Cerebellar nuclear complex (tissue), 1 donor: ENCODE data around the gene DMRTB1.

ENCODE experiments used
- DNase-seq, 2 experiments: peaks; one replicate each; lab custom pipeline; 2025; lab: John Stamatoyannopoulos, UW

The DMRTB1 gene

DNA sequence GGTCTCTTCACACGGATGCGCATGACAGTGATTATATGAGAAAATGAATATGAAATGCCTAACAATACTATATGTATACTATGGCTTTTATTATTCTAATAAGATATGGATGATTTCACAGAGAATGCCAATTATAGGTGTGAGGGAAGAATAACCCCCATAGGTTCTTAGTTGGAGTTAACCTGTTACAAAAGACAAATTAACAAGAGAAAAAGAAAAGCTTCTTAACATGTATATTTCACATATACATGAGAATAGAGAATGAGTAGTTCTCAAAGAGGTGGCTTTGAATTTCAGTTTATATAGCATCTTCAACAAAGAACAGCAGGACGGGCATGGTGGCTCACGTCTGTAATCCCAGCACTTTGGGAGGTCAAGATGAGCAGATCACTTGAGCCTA, 24.0 kb upstream of the DMRTB1 start:
- DNase-seq: no peak

- DNase-seq: no peak
Observed at GRCh38 chr1:53438427-53439336, 20.5 kb upstream of the DMRTB1 start.

DNA sequence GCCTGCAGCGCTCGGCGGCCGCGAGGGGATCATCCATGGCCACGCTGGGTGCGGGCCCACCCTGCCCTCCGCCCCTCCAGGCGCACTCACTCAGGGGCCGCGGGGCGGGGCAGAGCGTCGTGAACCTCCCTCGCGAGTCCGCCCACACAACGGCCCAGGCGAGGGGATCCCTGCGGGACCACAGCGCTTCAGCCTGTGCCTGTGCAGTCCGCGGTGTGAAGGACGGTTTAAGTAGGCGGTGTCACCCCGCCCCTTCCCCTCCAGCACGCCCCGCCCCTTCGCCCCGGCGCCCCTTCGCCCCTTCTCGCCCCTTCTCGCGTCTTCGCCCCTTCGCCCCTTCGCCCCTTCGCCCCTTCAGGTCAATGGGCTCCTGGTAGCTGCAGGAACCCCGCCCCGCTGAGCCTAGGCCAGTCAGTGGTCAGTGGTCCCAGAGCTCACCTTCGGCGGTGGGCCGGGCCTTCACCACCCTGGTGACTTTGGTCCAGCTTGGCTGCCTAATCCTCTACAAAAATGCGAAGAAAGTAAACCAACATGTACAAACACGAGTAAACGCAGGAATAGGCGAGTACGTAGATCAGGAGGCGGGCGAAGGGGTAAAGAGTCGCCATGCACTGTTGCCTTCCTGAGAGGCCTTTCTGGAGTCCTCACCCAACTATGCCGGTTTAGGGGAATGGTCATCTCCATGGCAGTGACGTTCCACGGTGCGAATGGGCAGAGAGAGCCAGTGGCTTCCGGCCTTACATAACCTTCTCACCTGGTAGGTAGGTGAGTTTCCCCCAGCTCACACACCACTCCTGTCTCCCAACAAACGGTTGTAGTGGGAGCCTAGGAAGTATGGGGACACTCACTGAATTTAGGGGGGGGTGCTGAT, 19.6 kb upstream of the DMRTB1 start:
- no peak for DNase-seq

DNA sequence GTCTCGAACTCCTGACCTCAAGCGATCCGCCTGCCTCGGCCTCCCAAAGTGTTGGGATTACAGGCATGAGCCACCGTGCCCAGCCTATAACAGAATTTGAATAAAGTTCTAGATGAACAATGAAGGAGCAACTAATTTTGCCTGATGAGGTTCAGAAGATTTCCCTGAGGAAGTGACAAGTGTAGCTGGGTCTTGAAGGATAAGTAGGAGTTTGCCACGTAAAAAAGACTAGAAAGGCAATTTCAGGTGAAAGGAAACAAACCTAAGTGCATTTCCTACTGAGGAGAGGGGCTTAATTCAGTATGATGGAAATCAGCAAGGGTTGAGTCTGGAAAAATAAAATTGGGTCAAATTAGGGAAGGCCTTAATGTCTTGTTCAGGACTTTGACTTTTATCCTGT, 18.6 kb upstream of the DMRTB1 start:
- no peak for DNase-seq

- no peak for DNase-seq
Observed at GRCh38 chr1:53442299-53442698, 16.9 kb upstream of the DMRTB1 start.

GRCh38 chr1:53446051-53446450, 13.1 kb upstream of the DMRTB1 start:
- no peak for DNase-seq

DNA sequence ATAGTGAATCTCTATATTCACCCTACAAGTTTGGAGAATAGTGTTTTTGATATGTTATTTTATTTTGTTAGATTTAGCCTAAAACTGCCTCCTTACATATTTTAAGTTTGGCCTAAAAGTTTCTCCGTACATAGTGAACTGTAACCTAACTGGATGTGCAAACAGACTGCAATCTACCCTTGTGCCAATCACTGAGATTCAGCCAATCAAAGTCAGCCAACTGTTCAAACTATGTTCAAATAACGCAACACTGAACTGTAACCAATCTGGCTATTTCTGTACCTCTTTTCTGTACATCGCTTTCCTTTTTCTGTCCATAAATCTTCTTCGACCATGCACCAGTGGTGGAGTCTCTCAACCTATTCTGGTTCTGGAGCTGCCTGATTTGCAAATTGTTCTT, 11.8 kb upstream of the DMRTB1 start:
- no peak for DNase-seq

GRCh38 chr1:53448241-53448841, 10.9 kb upstream of the DMRTB1 start:
- no peak for DNase-seq

DNA sequence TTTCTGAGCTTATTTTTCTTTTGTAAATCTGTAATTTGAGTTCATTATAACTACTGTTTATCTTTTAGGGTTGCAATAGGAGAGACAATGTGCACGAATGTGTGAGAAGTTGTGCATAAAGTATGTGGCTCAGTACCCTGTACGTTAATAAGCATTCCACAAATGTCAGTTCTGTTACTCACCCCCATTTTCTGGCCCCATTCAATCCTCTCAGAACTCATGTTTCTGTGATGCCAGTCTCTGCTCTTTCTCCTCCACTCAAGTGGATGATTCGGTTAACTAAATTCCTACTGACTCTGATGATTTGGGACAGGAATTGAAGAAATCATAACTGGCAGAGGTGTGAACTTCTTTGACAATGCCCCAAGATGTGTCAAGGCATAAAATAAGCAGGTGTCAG, 10.2 kb upstream of the DMRTB1 start:
- DNase-seq: no peak

DNA sequence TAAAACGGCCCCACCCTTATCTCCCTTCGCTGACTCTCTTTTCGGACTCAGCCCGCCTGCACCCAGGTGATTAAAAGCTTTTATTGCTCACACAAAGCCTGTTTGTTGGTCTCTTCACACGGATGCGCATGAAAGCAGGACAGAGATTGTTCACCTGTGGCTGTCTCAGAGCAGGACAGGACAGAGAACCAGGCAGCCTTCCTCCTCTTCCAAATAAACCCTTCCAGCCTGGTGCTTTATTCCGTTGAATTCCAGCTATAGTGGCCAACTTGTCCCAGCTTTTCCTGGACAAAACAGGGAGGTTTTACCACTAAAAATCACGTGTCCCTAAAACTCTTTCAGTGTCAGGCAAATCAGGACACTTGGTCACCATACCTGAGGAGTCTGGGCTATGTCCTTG, 9.5 kb upstream of the DMRTB1 start:
- DNase-seq: no peak

DNA sequence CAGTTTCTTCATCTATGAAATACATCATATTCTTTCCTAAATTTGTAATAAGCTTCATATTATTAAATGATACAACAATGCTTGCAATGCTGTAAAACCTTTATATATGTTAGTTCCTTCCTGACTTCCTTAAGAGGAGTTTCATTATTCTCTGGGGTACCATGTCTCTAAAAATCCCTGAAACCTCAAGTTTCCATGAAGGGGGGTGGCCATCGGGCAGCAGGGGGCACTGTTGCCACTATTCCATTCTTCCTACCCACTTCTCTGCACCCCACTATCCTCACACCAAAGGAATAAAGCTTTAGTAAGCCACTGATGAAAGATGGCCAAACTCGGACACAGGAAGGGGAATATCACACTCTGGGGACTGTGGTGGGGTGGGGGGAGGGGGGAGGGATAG, 9.0 kb upstream of the DMRTB1 start:
- no peak for DNase-seq

DNA sequence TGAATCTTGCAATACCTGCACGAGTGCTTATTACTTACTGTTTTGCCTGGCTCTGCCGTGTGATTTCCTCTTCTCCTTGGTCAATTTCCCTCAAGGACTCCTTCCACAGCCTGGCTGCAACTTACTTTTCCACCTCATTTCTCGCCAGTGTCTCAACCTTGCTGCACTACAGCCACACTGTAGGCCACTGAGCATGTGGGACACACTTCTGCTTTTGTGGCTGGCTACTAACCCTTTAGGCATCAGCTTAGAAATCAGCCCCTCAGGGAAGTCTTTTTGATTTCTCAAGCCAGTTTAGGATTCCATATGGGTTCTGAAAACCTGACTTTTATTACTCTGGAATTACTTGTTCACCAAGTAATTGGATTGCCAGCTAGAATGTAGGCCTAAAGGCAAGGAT, 5.2 kb upstream of the DMRTB1 start:
- DNase-seq: no peak

- no peak for DNase-seq
Observed at GRCh38 chr1:53455364-53455991, 3.7 kb upstream of the DMRTB1 start.

GRCh38 chr1:53458634-53459033, 565 bp upstream of the DMRTB1 start:
- no peak for DNase-seq

DNA sequence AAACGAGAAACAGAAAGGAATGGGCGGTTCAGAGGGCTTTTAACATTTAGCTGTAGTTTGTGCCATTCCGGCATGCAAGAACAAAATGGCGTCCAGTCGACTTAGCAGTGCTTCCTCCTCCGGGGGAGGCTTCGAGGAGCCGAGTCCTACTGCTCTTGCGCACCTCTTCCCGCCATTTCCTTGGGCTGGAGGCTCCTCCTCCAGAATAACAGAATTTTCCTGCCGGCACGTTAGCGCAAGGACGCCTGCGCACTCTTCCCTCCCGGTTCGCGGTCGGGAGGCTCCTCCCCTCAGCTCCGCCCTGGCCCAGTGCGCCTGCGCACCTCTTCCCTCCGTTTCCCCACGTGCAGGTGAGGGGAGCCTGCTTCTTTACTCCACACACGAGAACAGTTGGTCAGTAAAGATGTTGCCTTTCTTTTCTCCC, 1.0 kb downstream of the DMRTB1 start:
- no peak for DNase-seq

DNA sequence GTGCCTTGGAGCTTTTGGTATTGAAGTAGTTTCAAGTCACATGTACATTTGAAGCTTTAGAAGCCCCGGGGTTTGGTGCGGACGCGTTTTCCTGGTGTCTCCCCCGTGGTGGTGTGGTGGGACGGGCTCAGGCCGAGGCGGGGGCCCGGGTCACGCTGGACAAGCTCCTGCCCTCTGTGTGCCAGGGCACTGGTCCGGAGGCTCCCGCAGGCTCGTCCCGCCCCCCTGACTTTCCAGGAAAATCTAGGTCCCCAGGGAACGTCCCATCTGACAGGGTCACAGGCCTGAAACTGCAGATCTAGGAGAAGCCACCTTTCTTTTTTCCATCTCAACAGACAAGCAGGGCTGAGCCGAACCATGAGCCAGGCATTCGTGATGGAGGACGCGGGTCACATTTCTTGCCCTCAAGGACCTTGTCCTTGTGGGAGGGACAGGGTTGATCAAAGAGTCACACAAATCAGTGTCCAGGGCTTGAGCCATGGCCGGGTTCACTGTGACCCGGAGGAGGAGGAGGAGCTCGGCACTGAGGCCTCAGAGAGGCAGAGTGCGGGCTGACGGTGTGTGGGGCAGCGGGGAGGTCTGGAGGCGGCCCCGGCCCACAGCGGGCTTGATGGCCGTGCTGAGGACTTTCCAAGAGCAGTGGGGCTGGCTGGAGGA, 1.6 kb downstream of the DMRTB1 start:
- no peak for DNase-seq

DNA sequence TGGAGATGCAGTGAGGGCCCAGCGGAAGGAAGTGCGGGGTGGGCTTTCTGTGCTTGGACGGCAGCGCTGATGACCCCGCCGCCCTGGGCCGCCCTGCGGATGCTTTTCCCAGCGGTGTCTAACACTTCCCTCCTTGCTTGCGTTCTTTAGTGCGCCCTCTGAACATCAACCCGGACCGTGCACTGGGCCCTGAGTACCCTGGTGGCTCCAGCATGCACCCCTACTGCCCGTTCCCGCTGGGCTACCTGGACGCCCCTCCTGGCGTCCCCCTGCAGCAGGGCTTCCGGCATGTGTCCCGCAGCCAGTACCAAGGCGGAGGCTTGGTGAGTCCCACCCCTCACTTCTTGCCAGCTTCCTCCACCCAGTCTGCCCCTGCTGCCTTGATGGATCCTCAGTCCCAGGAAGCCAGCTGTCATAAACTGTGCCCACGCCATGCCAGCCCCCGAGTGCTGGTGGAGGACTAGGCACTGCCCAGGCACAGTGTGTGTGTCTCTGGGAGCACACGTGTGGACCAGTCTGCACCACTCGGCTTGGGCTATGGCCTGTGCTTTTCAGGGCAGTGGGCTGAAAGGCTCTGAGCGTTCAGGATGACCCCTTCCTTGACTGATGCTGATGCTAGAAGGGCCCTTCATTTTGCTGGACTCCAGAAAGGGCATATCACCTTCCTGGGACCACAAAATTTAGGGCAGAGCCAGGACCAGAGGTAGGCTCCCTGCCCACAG, 2.3 kb downstream of the DMRTB1 start:
- DNase-seq: no peak

DNA sequence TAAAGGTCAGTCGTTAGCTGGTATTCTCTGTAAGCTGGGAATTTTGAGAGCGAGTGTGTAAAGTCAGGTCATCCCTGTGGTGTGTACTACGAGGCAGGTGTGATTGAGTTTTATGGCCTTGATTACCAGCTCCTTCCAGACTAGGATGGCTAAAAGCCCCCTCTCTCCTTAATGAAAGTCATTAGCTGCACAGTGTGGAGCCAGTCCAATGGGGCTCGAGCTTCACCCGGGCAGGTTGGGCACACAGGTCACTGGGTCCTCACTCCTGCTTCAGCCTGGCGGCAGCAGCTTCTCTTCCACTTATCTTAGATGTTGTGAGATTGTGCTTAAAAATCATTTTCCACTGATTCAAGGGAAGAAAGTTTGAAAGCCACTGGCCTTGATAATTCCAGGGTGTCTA, 3.0 kb downstream of the DMRTB1 start:
- DNase-seq: no peak

GRCh38 chr1:53462769-53463501, 3.7 kb downstream of the DMRTB1 start:
- no peak for DNase-seq
